Panc1 (cell line): ENCODE measurements around the gene SLC6A20. TPM values are rescaled to one million over a fixed set of nuclear protein-coding genes. Genes with fewer than 3 reads are reported as not detected.

Experiments used
- ATAC-seq: fragments of 200-7000 bp; cut with Tn5 transposase; 2 replicates; pipeline ENCODE4 v1.9.1; 2020; ENCODE audit warnings: mild to moderate bottlenecking, moderate library complexity
- BruUV-seq: library from RNA; stranded (reverse); fragments of 400-500 nt; replicated peaks from 2 replicates; lab custom pipeline; 2021; lab: Mats Ljungman, UMichigan
- CTCF ChIA-PET: fragments of 300-600 bp; sonication (Branson Sonifier 250); formaldehyde crosslinking; loops from one replicate; lab custom pipeline; 2022; ENCODE audit warnings: antibody characterized with exemption; lab: Charles Lee
- POLR2A ChIA-PET: fragments of 300-600 bp; sonication (Branson Sonifier 250); formaldehyde crosslinking; loops from one replicate; lab custom pipeline; 2022; ENCODE audit warnings: antibody characterized with exemption; lab: Charles Lee
- DNase-seq: peaks from one replicate; pipeline ENCODE4 v3.0.0-alpha.2; 2010; ENCODE audit warnings: low read depth, low spot score
- H3K27ac ChIP-seq: 2 replicates; pipeline ENCODE4 v1.5.1; 2011; ENCODE audit warnings: mild to moderate bottlenecking, low read length, inconsistent platforms
- H3K27me3 ChIP-seq: fragments of 200-500 bp; sonication (Bioruptor generic); 2 replicates; pipeline ENCODE4 v1.6.0; 2014; ENCODE audit warnings: low read length, inconsistent platforms; ENCODE audit not compliant: control insufficient read depth, insufficient read depth
- H3K36me3 ChIP-seq: fragments of 200-500 bp; sonication (Bioruptor generic); 2 replicates; pipeline ENCODE4 v1.5.1; 2014; ENCODE audit warnings: inconsistent platforms, mild to moderate bottlenecking, low read length, moderate library complexity; ENCODE audit not compliant: control insufficient read depth, insufficient read depth
- H3K4me1 ChIP-seq: 2 replicates; pipeline ENCODE4 v1.5.1; 2011; ENCODE audit warnings: inconsistent platforms, mild to moderate bottlenecking, low read length, moderate library complexity; ENCODE audit not compliant: control insufficient read depth, insufficient read depth
- H3K4me3 ChIP-seq, 2 experiments: 2 replicates each; pipeline ENCODE4 v1.5.1; 2011 to 2012; ENCODE audit warnings: low read depth in 2 of 2, low read length in 2 of 2, mild to moderate bottlenecking in 2 of 2, inconsistent platforms in 1 of 2, moderate library complexity in 1 of 2
- H3K9me3 ChIP-seq: fragments of 200-500 bp; sonication (Bioruptor generic); 2 replicates; pipeline ENCODE4 v1.5.1; 2014; ENCODE audit warnings: low read depth, mild to moderate bottlenecking, inconsistent platforms, low read length, moderate library complexity; ENCODE audit not compliant: control insufficient read depth, insufficient read depth
- CTCF ChIP-seq: fragments of 450-650 bp; IDR thresholded peaks from 2 replicates; pipeline ENCODE4 v1.5.1; 2017; ENCODE audit warnings: mild to moderate bottlenecking
- POLR2AphosphoS5 ChIP-seq: IDR thresholded peaks from 2 replicates; pipeline ENCODE4 v1.6.1; 2012; ENCODE audit warnings: mild to moderate bottlenecking, low read depth, low read length, moderate library complexity
- REST ChIP-seq, 2 experiments: IDR thresholded peaks; 2 replicates each; pipeline ENCODE4 v1.6.1; 2011 to 2012; ENCODE audit warnings: low read depth in 2 of 2, control low read depth in 1 of 2, low read length in 1 of 2, mild to moderate bottlenecking in 1 of 2, moderate library complexity in 1 of 2; ENCODE audit not compliant: insufficient read depth in 1 of 2
- SIN3A ChIP-seq: IDR thresholded peaks from 2 replicates; pipeline ENCODE4 v1.6.1; 2012; ENCODE audit warnings: low read depth, mild to moderate bottlenecking, low read length, moderate library complexity, borderline replicate concordance; ENCODE audit not compliant: insufficient read depth
- TCF7L2 ChIP-seq: IDR thresholded peaks from 2 replicates; pipeline ENCODE4 v1.6.1; 2011; ENCODE audit warnings: mild to moderate bottlenecking, low read depth, low read length, inconsistent platforms
- in situ Hi-C: cut with HindIII; loops from 2 replicates; pipeline ENCODE4 v1.10.0; 2016; ENCODE audit warnings: low sequenced_read_pairs, low pct_unique_long_range_greater_than_20kb
- intact Hi-C: fragments of 100-400 bp; cut with micrococcal nuclease; formaldehyde crosslinking; loops from one replicate; pipeline ENCODE4 v1.10.0; 2022; ENCODE audit not compliant: unreplicated experiment
- total RNA-seq: library from RNA; stranded (reverse); gene quantifications from one replicate; pipeline ENCODE4 v1.2.1, GENCODE V29; 2021; ENCODE audit not compliant: unreplicated experiment

The SLC6A20 gene
- total RNA-seq, 1 experiment from 2014 or later = 0.28 TPM

GRCh38 chr3:45798034-45798433, 1.7 kb upstream of the SLC6A20 start:
- in situ Hi-C loops = no loop called here
- ATAC-seq = no peak
- intact Hi-C loops = no loop called here

GRCh38 chr3:45796902-45797637, 734 bp upstream of the SLC6A20 start:
- no TSS peak for BruUV-seq
- Histone ChIP-seq H3K27ac (no peak overlapping the region), H3K27me3 (peaks cover 20% of the 10 kb centered on the region), H3K4me3 (peak overlapping the region; percentile 39; a peak in 2 of 4 replicates), H3K9me3 (no peaks in the 10 kb centered on the region), H3K4me1 (peaks cover 7% of the 10 kb centered on the region; the same call in 1 of the 2 replicates), H3K36me3 (no peaks in the 10 kb centered on the region)
- no peak for DNase-seq
- intact Hi-C loops (no loop called here), in situ Hi-C loops (no loop called here)
- no peak for ATAC-seq
- ChIA-PET CTCF (interaction anchor here (0.6 kb wide), 1 partner anchor 132 kb away, joined by 10 read pairs; no protein-coding TSS in a partner anchor), POLR2A (interaction anchor here (0.5 kb wide), 1 partner anchor 1382 kb away, joined by 3 read pairs; no protein-coding TSS in a partner anchor)
- TF ChIP-seq CTCF (no peak), TCF7L2 (no peak), POLR2AphosphoS5 (no peak)

More at GRCh38 chr3:45798034-45798433, 1.7 kb upstream of the SLC6A20 start:
- ChIA-PET CTCF (no interaction called here), POLR2A (no interaction called here)
- TF ChIP-seq REST (IDR thresholded peaks at IDR 0.05; ENCODE audit: insufficient read depth in 1 of 2, low read depth in 2 of 2, low read length in 1 of 2) (no peak), TCF7L2 (no peak), CTCF (no peak), SIN3A (no peak), POLR2AphosphoS5 (no peak)
- Histone ChIP-seq H3K9me3 (no peaks in the 10 kb centered on the region), H3K27ac (no peak overlapping the region), H3K36me3 (no peaks in the 10 kb centered on the region), H3K4me3 (no peak overlapping the region), H3K4me1 (peaks cover 7% of the 10 kb centered on the region; the same call in 1 of the 2 replicates), H3K27me3 (peaks cover 20% of the 10 kb centered on the region)
- BruUV-seq = no TSS peak
- DNase-seq = no peak
